WTC11 (cell line): ENCODE data around the gene CCNB2.

ENCODE experiments used
- ATF2 ChIP-seq: sonication (generic); formaldehyde crosslinking; IDR thresholded peaks from 2 replicates; pipeline ENCODE4 v1.8.1; 2022; ENCODE audit warnings: low read depth, missing genetic modification reagents, borderline replicate concordance
- CBFB ChIP-seq: sonication (generic); formaldehyde crosslinking; IDR thresholded peaks from 2 replicates; pipeline ENCODE4 v1.8.1; 2022; ENCODE audit warnings: mild to moderate bottlenecking, low read depth, missing genetic modification reagents
- CTCF ChIP-seq: fragments of 200-600 bp; IDR thresholded peaks from 2 replicates; pipeline ENCODE4 v1.8.0; 2022; ENCODE audit warnings: antibody characterized with exemption
- FOXJ3 ChIP-seq: sonication (generic); formaldehyde crosslinking; IDR thresholded peaks from 2 replicates; pipeline ENCODE4 v1.9.0; 2021; ENCODE audit warnings: missing genetic modification reagents, mild to moderate bottlenecking, borderline replicate concordance
- IRF1 ChIP-seq: sonication (generic); formaldehyde crosslinking; IDR thresholded peaks from 2 replicates; pipeline ENCODE4 v1.8.0; 2023; ENCODE audit warnings: missing genetic modification reagents
- PREB ChIP-seq: sonication (generic); formaldehyde crosslinking; IDR thresholded peaks from 2 replicates; pipeline ENCODE4 v1.8.1; 2022; ENCODE audit warnings: mild to moderate bottlenecking, missing genetic modification reagents, moderate library complexity, borderline replicate concordance
- TP53 ChIP-seq: sonication (generic); formaldehyde crosslinking; IDR thresholded peaks from 2 replicates; pipeline ENCODE4 v1.8.1; 2023; ENCODE audit warnings: mild to moderate bottlenecking, missing genetic modification reagents
- USF1 ChIP-seq: sonication (generic); formaldehyde crosslinking; IDR thresholded peaks from 2 replicates; pipeline ENCODE4 v1.8.0; 2022; ENCODE audit warnings: mild to moderate bottlenecking, missing genetic modification reagents
- USF2 ChIP-seq: sonication (generic); formaldehyde crosslinking; IDR thresholded peaks from 2 replicates; pipeline ENCODE4 v1.8.1; 2023; ENCODE audit warnings: mild to moderate bottlenecking, missing genetic modification reagents, moderate library complexity
- ZNF512 ChIP-seq: sonication (generic); formaldehyde crosslinking; IDR thresholded peaks from 2 replicates; pipeline ENCODE4 v1.8.1; 2022; ENCODE audit warnings: missing genetic modification reagents, borderline replicate concordance

GRCh38 chr15:59166601-59167265 lies 61.8 kb downstream of the CCNB2 start:
- TF ChIP-seq CTCF (no peak), ZNF512 (CRISPR knock-in tag) (no peak), PREB (CRISPR knock-in tag) (no peak), IRF1 (CRISPR knock-in tag) (no peak), CBFB (CRISPR knock-in tag) (no peak), TP53 (CRISPR knock-in tag) (no peak), ATF2 (CRISPR knock-in tag) (no peak), FOXJ3 (CRISPR knock-in tag) (no peak), USF2 (CRISPR knock-in tag) (no peak), USF1 (CRISPR knock-in tag) (no peak)
